Measurements from ENCODE around the gene KCNN1. TPM values are rescaled to one million over a fixed set of nuclear protein-coding genes. Genes with fewer than 3 reads are reported as not detected.
"Not testable (repeated sequence)": the region's sequence is repeated elsewhere in the genome, so short reads cannot be mapped to it uniquely, and the experiment has no call there.

Gene KCNN1
- total RNA-seq, 1 donor, result not detected

DNA sequence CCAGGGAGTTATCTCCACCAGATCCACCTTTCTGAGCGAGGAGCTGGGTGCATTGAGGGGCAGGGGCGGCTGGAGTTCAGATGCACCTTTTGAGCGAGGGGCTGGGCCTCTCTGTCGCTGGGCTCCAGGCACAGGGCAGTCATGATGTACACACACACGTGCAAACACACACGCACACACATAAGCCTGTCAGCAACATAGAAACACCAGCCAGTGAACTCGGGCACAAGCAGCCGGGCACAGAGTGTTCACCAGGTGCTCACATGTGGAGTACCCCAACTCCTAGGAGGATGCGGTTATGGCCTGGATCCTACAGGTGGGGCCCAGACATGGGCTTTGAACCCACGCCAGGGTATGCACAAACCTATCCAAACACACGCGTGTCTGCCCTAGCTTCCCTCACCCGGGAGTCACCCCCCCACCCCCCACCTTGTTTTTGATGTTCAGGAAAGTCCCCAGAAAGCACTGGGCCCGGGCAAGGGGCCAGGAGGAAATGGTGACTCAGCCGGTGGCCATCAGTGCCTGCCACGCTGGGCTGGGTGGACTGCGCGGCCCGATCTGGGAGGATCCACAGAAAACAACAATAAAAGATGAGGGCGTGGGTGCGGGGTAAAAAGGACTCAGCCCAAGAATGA lies 54.3 kb downstream of the KCNN1 start:
- no peaks in the 10 kb centered on the region for H4K20me1 ChIP-seq (ENCODE audit: insufficient read depth, low read length)
- peak; percentile 97 for DNase-seq (ENCODE audit: insufficient read length, low spot score, missing footprints)
- H3K4me3 ChIP-seq (ENCODE audit: insufficient read depth, low read length), result peak overlapping the region; percentile 13
- H3K36me3 ChIP-seq (ENCODE audit: insufficient read depth, low read length), result no peaks in the 10 kb centered on the region
- TF ChIP-seq, protein P1, sequence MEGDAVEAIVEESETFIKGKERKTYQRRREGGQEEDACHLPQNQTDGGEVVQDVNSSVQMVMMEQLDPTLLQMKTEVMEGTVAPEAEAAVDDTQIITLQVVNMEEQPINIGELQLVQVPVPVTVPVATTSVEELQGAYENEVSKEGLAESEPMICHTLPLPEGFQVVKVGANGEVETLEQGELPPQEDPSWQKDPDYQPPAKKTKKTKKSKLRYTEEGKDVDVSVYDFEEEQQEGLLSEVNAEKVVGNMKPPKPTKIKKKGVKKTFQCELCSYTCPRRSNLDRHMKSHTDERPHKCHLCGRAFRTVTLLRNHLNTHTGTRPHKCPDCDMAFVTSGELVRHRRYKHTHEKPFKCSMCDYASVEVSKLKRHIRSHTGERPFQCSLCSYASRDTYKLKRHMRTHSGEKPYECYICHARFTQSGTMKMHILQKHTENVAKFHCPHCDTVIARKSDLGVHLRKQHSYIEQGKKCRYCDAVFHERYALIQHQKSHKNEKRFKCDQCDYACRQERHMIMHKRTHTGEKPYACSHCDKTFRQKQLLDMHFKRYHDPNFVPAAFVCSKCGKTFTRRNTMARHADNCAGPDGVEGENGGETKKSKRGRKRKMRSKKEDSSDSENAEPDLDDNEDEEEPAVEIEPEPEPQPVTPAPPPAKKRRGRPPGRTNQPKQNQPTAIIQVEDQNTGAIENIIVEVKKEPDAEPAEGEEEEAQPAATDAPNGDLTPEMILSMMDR (IDR thresholded peaks at IDR 0.05; ENCODE audit: extremely low read depth, low read depth, low read length), result no peak
- peak overlapping the region; percentile 47 for H2AFZ ChIP-seq (ENCODE audit: low read length)
- no peaks in the 10 kb centered on the region for H3K9me3 ChIP-seq (ENCODE audit: low read depth, low read length)
- no peaks in the 10 kb centered on the region for H3K79me2 ChIP-seq (ENCODE audit: insufficient read depth, low read length)
- peaks cover 39% of the 10 kb centered on the region for H3K4me1 ChIP-seq (ENCODE audit: insufficient read depth, low read length)
- peak overlapping the region; percentile 66 for H3K27ac ChIP-seq (ENCODE audit: low read depth, low read length)
- H3K27me3 ChIP-seq (ENCODE audit: insufficient read depth, low read length), result no peaks in the 10 kb centered on the region
- peak overlapping the region; percentile 47 for H3K4me2 ChIP-seq (ENCODE audit: insufficient read depth, low read length)

DNA sequence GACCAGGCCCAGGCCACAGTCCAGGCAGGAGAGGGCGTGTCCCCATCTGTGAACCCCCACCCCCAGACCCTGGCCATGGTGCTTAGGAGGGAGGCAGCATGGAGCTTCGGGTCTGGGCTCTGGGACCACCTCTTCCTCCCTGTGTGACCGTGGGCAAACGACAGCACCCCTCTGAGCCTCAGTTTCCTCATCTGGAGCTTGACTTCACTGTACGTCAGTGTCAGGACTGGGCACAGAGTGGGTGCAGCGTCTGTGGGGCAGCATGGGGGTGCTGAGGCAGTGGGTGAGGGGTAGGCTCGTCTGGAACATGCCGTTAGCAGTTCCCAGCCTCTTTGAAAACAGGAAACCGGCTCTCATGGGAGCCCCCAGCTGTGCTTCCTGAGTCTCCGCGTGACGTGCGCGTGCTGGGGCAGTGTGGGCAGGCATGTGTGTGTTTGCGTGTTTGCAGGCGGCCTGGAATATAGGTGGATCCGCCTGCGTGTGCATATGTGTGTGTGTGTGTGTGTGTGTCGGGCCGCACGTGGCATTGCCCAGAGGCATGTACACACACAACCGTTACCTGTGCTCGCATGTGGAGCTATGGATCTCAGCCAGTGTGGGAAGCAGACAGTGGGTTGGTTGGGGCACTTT lies 56.8 kb downstream of the KCNN1 start:
- Histone ChIP-seq H3K4me3 (ENCODE audit: insufficient read depth, low read length) (no peak overlapping the region), H3K79me2 (ENCODE audit: insufficient read depth, low read length) (no peaks in the 10 kb centered on the region), H3K4me2 (ENCODE audit: insufficient read depth, low read length) (no peak overlapping the region), H3K4me1 (ENCODE audit: insufficient read depth, low read length) (peaks cover 33% of the 10 kb centered on the region), H3K27ac (ENCODE audit: low read depth, low read length) (peak overlapping the region; percentile 66), H3K27me3 (ENCODE audit: insufficient read depth, low read length) (no peaks in the 10 kb centered on the region), H2AFZ (ENCODE audit: low read length) (peak overlapping the region; percentile 94), H3K9me3 (ENCODE audit: low read depth, low read length) (no peaks in the 10 kb centered on the region), H3K36me3 (ENCODE audit: insufficient read depth, low read length) (no peaks in the 10 kb centered on the region), H4K20me1 (ENCODE audit: insufficient read depth, low read length) (no peaks in the 10 kb centered on the region)
- peak; percentile 80 for DNase-seq (ENCODE audit: insufficient read length, low spot score, missing footprints)
- TF ChIP-seq, protein P1 (IDR thresholded peaks at IDR 0.05; ENCODE audit: extremely low read depth, low read depth, low read length), result no peak

DNA sequence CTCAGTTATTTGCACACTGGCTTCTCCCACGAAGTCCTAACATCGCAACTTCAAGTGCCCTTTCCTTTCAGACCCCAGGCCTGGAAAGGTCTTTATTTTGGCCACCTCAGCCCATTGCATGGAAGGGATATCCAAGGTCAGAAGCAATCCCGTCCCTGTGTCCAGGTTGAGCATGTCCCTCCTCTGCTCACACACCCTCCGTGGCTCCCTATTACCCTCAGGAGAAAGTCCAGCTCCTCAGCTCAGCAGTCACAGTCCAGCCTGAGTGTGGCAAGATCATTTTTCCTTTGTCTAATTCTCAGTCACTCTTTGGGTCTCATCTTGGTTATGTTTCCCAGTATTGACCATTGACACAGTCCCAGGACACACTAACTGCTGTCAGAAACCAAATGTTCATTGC lies 60.2 kb downstream of the KCNN1 start:
- Histone ChIP-seq H3K36me3 (ENCODE audit: insufficient read depth, low read length) (no peaks in the 10 kb centered on the region), H3K79me2 (ENCODE audit: insufficient read depth, low read length) (no peaks in the 10 kb centered on the region), H3K9me3 (ENCODE audit: low read depth, low read length) (no peaks in the 10 kb centered on the region), H4K20me1 (ENCODE audit: insufficient read depth, low read length) (no peaks in the 10 kb centered on the region), H3K4me2 (ENCODE audit: insufficient read depth, low read length) (no peak overlapping the region), H2AFZ (ENCODE audit: low read length) (no peak overlapping the region), H3K27me3 (ENCODE audit: insufficient read depth, low read length) (no peaks in the 10 kb centered on the region), H3K4me3 (ENCODE audit: insufficient read depth, low read length) (no peak overlapping the region), H3K27ac (ENCODE audit: low read depth, low read length) (no peak overlapping the region), H3K4me1 (ENCODE audit: insufficient read depth, low read length) (peaks cover 11% of the 10 kb centered on the region)
- TF ChIP-seq, protein P1 (IDR thresholded peaks at IDR 0.05; ENCODE audit: extremely low read depth, low read depth, low read length), result no peak
- no peak for DNase-seq (ENCODE audit: insufficient read length, low spot score, missing footprints)

DNA sequence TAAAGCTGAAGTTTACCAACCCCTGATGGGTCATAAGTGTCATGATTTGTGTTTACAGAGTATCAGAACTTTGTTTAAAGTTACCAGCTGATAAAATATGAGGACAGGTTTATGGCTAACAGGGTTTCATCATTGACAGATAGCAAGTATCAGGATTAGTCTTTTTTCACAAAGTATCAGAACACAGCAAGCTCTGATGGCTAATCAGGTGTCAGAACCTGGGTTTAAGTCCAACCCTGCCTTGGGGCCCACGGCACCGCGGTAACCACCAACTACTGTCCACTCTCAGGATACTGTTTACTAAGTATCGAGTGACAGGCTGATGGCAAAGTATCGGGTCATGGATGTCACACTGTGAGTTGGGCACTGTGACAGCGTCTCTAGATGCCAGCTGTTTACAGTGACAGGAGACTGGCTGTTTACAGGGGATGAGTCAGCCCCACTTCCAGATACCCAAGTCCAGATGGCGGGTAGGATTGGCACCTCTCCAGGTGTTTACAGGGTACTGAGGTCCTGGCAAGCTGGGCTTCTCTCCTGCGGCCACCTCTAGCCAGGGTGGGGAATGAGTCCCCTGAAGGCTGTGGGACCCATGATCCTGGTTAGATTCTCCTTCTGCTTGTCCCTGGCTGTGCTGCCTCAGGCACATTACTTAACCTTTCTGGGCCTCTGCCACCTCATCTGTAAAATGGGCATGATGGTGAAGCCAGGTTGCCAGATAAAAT lies 62.9 kb downstream of the KCNN1 start:
- Histone ChIP-seq H3K36me3 (ENCODE audit: insufficient read depth, low read length) (no peaks in the 10 kb centered on the region), H3K79me2 (ENCODE audit: insufficient read depth, low read length) (no peaks in the 10 kb centered on the region), H3K4me2 (ENCODE audit: insufficient read depth, low read length) (no peak overlapping the region), H2AFZ (ENCODE audit: low read length) (no peak overlapping the region), H3K27me3 (ENCODE audit: insufficient read depth, low read length) (no peaks in the 10 kb centered on the region), H3K9me3 (ENCODE audit: low read depth, low read length) (no peaks in the 10 kb centered on the region), H3K27ac (ENCODE audit: low read depth, low read length) (no peak overlapping the region), H3K4me1 (ENCODE audit: insufficient read depth, low read length) (no peaks in the 10 kb centered on the region), H4K20me1 (ENCODE audit: insufficient read depth, low read length) (no peaks in the 10 kb centered on the region), H3K4me3 (ENCODE audit: insufficient read depth, low read length) (no peak overlapping the region)
- peak; percentile 67 for DNase-seq (ENCODE audit: insufficient read length, low spot score, missing footprints)
- TF ChIP-seq, protein P1 (IDR thresholded peaks at IDR 0.05; ENCODE audit: extremely low read depth, low read depth, low read length), result no peak

DNA sequence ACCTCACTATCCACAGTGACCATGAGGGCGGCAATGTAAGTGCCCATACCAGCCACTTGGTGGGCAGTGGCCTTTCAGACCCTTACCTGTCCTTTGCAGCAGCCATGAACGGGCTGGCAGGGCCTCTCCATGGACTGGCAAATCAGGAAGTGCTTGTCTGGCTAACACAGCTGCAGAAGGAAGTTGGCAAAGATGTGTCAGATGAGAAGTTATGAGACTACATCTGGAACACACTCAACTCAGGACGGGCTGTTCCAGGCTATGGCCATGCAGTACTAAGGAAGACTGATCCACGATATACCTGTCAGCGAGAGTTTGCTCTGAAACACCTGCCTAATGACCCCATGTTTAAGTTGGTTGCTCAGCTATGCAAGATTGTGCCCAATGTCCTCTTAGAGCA lies 64.5 kb downstream of the KCNN1 start:
- H3K27me3 ChIP-seq (ENCODE audit: insufficient read depth, low read length); H3K4me1 ChIP-seq (ENCODE audit: insufficient read depth, low read length); DNase-seq (ENCODE audit: insufficient read length, low spot score, missing footprints); H4K20me1 ChIP-seq (ENCODE audit: insufficient read depth, low read length); H3K79me2 ChIP-seq (ENCODE audit: insufficient read depth, low read length); H3K4me3 ChIP-seq (ENCODE audit: insufficient read depth, low read length); H3K9me3 ChIP-seq (ENCODE audit: low read depth, low read length); H3K27ac ChIP-seq (ENCODE audit: low read depth, low read length); H3K4me2 ChIP-seq (ENCODE audit: insufficient read depth, low read length); H2AFZ ChIP-seq (ENCODE audit: low read length); H3K36me3 ChIP-seq (ENCODE audit: insufficient read depth, low read length): not testable (repeated sequence)
